Measurements from ENCODE around the gene TP53BP2.
"Not testable (repeated sequence)": the region's sequence is repeated elsewhere in the genome, so short reads cannot be mapped to it uniquely, and the experiment has no call there.

The TP53BP2 gene

DNA sequence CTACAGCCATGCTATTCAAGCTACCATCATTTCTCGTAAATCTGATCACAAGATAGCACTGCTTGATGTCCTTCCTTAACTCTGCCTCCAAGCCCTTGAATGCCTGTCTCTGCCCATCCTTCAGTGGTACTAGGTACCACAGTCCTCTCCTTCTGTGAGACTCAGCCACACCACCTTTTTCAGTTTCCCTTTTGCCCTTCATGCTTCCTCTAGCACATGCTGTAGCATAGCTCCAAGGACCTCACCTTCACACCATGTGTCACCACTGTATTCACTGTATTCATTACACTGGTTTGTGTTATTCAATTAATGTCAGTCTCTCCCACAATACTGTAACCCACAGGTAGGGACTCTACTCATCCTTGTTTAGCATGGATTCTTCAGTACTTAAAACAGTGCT is 8.0 kb upstream of the TP53BP2 start:
- no peak for DNase-seq

DNA sequence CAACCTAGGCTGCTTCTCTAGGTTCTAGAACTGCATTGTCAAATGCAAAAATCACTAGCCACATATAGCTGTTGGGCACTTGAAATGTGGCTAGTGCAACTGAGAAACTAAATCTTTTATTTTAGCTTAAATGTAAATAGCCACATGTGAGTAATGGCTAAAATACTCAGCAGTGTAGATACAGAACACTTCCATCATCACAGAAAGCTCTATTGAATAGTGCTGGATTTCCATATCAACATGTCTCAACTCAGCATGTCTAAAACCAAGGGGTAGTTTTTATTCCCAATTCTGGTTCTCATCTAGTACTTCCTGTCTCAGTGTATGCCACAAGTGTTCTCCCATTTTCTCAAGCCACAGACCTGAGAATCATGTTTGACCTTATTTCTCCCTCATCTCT is 7.5 kb upstream of the TP53BP2 start:
- no peak for DNase-seq

DNA sequence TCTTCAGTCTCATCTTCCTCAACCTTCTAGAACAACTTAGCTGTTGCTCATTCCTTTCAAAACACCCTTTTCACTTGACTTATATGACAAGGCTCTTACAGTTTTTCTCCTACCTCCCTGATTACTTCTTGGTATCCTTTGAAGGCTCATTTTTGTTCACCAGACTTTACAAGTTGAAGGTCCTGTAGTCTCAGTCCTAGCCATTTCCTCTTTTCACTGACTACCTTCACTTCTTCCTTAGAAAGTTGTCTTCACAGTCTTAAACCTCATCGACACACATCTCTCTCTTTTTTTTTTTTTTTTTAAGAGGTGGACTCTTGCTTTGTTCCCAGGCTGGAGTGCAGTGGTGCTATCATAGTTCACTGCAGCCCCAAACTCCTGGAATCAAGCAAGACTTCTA is 6.6 kb upstream of the TP53BP2 start:
- DNase-seq: no peak

DNA sequence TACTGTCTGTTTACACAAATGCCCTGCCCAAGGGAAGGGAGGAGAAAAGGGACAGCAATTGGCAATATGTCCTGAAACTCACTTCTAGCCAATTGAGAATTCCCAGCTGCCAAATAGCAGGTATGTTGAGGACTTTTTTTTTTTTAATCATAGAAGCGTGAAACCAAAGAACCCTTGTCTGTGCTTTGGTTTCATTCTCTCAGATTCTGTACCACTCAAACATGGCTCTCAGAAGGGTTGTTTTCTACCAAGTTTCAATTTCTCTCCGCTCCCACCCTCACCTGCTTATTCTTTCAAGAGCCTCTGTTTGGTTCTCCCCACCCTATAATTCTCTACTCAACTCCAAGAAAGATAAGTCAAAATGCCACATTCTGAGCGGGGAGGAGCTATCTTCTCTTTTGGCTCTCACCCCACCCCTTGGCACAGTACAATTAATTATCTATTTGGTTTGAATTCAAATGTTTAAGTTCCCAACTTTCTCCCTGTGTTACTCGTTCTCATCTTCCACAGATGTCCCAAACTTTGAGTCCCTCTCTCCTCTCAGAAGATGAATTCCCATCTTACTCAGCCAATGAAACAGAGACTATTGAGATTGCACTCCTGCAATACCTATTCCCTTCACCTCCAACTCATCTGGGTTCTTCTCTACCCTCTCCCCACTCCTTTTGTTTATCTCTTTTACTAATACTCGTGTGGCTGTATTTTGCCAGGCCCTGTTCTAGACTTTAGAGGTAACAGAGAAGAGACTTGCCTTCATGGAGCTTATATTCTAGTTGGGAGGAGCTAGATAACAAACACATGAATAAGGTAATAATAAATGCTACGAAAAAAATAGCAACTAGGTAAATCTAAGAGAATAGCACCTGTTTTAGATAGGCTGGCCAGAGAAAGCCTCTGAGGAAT is 3.9 kb upstream of the TP53BP2 start:
- DNase-seq: no peak

DNA sequence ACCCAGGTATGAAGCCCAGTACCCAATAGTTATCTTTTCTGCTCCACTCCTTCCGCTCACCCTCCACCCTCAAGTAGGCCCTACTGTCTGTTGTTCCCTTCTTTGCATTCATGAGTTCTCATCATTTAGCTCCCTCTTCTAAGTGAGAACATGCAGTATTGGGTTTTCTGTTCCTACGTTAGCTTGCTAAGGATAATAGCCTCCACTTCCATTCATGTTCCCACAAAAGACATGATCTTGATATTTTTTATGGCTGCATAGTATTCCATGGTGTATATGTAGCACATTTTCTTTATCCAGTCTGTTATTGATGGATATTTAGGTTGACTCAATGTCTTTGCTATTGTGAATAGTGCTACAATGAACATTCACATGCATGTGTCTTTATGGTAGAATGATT is 2.8 kb upstream of the TP53BP2 start:
- no peak for DNase-seq

DNA sequence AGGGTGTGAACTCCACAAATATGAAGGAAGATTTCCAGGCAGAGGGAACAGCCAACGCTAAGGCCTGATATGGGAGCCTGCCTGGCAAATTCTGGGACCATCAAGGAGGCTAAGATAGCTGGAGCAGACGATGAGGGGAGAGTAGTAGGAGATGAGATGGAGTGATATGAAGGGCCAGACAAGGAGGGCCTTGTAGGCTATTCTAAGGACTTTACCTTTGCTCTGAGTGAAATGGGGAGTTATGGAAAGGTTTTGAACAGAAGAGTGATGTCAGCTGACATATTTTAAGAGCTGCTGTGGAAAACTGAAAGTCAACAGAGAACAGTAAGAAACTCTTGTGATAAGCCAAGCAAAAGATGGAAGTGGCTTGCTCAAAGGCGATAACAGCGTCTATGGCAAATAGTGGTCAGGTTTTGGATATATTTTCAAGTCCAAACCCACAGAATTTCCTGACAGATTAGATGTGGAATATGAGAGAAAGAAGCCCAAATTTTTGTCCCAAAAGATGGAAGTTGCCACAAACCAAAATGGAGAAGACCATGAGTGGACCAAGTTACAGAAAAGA is 2.1 kb upstream of the TP53BP2 start:
- no peak for DNase-seq

DNA sequence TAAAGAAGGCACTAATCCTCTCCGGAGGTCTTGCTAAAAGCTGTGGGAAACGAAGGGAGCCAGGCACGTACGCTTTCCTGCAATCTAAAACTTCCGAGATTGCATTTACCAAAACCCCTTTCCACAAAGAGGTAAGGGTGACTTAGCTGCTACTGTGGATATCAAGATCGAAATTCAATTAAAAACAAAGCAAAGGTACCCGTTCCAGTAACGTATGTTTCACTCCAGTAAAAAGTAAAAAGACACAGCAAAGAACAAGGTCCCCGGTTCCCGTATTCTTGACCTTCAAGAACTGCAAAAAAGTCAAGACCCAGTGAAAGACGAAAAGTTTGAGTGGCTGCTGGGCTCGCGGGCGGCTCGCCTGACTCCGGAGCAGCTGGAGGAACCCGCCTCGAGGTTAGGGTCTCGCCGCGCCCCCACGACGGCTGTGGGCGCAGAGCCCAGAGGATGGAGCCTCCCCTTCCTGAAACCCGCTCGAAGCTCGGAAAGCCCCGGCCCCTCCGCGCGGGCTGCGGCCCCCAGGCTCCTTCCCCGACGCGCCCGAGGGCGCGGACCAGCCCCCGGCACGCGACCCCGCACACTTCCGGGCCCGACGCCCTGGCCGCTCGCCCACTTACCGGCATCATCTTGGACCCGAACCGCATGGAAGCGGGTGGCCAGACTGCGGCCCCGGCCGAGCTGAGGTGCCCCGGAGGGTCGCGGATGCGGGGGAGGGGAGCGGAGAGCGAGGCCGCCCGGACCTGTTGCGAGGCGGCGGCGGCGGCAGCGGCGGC is 524 bp downstream of the TP53BP2 start:
- peak; percentile 51 for DNase-seq

DNA sequence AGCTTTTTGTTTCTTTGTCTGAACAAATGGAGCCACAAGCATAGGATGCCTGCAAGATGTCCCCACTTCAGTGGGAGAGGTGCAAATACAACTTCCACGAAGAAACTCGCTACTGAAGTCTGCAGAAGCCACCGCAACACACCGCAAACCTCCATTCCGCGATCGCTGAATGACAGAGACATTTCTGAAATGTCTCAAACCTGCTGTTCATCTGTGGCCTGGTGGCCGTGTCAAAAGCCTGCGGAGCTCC is 1.0 kb downstream of the TP53BP2 start:
- no peak for DNase-seq

DNA sequence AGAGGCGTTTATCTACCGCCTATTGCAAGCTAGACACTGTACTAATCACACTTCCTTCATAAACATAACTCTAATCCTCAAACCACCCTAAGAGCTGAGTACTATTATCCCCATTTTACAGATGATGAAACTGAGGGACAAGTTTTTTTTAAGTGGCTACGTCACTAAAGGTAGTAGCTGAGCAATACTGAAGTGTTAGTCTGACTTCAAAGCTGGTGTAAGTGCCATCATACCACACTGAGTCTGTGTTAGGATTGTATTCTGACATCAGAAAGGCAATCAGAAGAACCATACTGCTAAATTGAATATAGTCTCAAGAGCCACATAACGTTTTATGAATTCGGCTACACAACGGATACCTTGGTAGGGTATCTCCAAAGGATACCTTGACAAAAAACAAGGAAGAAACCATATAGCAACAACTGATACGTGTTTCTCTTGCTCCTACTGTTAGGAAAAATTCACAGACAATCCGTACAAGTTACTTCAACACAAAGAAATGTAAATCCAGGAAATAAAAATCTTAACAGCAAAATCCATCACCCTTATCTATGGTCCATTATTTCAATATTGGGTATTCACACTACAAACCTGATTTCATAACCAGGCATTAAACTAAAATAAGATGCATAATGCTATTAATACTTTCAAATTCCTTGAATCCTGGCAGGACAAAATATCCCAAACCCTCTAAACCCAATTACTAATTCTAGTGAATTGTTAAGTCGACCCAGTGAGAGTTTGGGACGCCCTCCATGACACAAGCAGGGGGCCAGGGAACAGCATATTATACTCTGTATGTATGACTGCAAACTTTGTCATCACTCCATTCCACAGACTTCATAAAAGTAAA is 1.6 kb downstream of the TP53BP2 start:
- no peak for DNase-seq

DNA sequence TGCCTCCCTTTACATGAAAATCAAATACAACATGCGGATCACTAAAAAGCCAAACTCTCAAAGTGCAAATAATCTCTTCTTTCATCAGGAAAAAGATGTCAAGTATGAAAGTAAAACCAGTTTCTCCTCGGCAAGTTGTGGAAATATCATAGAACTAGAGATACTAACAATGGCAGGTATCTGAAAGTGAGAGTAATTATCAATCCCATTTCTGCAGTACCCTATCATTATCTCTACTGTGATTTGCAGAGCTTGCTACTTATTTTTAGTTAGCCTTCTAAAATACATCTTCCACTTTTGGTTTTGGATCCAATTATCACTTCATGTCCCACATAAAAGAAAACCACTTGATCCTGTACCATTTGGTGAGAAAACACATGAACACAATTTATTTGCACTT is 3.0 kb downstream of the TP53BP2 start:
- no peak for DNase-seq

DNA sequence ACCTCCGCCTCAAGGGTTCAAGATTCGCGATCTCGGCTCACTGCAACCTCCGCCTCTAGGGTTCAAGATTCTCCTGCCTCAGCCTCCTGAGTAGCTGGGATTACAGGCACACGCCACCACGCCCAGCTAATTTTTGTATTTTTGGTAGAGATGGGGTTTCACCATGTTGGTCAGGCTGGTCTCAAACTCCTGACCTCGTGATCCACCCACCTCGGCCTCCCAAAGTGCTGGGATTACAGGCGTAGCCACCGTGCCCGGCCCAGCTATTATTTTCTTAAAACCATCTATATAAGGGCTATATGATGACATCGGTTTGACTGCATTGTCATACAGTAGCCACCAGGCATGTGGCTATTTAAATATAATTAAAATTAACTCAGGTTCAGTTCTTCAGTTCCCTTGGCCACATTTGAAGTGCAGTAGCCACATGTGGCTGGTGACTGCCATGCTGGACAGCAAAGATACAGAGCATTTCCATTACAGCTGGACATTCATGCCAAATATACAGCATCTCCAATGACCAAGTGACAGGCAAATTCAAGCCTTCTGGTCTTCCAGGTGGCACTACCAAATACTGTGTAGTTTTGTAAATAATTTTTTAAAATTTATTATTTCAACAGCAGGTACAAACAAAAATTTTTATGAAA is 3.6 kb downstream of the TP53BP2 start:
- not testable (repeated sequence) for DNase-seq

DNA sequence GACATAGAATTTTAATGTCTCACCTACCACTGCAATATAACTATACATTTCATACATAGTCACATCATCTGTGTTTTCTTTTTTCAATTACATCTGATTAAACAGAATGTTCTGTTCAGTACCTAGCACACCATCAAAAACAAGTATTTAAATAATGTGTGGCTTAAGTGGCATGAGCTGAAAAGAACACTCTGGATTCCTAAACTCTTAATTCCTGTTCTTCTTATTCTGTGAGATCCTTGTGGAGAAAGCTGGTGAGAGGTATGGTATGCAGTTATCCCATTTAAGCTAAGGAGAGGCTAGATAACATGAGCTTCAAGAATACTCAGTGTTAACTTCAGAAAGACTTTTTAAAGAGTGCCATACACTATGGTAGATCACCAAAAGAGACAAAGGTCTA is 5.5 kb downstream of the TP53BP2 start:
- no peak for DNase-seq

DNA sequence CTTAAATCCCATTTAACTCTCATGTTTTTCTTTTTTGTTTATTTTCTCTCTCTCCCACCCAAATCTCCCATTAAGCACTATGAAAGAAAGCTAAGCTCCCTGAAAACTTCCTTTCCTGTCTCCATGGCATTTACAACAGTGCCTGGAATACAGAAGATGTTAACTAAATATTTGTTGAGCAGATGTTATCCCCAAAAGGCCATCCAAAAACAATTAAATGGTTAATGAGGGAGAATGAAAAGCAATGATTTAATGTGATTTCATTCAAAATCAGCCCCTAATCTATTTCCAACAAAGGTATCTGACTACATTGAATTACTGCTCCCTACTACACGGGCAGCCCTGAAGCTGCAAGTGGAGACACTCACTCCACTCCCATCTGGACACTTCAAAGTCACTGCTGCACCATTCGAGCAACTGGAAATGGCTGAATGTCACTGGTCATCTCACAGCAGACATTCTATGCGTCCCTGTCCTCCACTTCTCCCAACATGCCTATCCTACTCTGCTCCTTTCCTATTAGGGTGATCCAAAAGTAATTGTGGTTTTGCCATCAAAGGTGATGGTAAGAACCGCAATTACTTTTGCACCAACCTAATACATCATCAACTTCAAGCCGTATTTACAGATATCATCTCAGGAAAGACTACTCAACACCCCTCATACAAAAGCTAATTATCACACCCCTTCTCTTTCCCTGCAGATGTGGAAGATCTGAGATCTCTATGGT is 7.5 kb downstream of the TP53BP2 start:
- DNase-seq: no peak

DNA sequence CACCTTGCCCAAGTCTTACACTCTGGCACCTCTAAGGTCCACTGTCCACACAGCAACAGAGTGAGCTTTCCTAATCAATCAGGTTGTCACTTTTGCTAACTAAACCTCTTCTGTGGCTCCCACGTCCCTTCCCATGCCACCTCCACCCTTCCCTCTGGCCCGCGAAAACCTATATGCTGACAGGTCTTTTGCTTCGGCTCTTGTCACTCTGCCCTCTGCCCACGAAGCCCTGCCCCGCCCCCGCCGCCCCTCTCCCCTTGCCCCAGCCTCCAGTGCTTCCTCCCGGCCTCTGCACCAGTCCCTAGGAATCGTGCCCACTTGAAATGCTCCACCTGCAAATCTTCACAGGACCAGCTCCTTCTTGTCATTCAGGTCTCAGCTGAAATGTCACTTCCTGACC is 8.1 kb downstream of the TP53BP2 start:
- DNase-seq: no peak

DNA sequence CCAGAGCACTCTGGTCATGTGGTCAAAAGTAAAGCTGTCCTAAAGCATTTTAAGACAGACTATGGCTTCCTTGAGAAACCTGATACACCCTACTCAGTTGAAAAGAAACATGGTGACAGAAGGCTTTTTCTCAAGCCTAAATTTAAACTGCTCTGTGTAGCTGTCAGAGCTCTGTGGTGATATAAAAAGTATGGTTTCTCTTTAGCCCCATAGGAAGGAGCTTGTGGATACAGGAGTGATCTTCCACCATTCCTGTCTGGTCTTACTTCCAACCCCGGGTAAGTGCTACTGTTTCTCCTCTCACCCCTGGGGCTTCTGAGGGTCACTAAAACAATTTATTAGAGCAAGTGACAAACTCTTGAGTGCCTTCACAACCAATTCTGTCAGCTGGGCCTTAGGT is 8.5 kb downstream of the TP53BP2 start:
- no peak for DNase-seq

DNA sequence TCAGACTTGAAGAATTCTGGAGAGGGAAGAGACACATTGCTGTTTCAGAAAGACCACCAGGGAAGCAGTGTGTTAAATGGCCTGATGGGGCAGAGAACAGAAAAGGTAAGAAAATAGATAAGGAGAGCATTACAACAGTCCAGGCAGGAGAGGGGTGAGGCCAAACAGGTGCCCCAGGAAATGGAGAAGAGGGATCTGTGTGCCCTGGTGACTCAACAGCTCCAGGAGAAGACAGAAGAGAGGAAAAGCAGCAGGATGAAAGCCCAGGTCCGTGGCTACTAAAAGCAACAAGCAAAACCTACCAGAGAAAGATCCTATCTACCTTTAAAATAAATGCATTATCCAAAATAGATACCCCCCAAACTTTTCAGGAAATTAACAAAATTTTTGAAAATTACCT is 9.2 kb downstream of the TP53BP2 start:
- no peak for DNase-seq

DNA sequence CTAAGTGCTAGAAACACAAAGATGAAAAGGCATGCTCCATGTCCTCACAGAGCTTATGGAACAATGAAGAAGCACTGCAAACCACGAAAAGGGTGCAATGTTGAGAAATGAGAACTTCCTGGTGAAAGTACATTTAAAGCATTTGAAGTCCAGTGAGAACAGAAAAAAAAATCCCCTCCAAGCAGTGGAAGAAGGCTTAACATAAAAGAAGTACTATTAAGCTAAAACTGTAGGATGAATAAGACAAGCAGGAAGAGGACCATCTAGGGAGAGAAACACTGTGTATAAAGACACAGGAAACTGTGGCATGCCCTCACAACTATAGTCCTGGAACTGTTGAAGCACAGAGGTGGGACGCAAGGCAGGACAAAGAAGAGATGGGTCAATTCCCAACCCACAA is 10.0 kb downstream of the TP53BP2 start:
- DNase-seq: no peak

DNA sequence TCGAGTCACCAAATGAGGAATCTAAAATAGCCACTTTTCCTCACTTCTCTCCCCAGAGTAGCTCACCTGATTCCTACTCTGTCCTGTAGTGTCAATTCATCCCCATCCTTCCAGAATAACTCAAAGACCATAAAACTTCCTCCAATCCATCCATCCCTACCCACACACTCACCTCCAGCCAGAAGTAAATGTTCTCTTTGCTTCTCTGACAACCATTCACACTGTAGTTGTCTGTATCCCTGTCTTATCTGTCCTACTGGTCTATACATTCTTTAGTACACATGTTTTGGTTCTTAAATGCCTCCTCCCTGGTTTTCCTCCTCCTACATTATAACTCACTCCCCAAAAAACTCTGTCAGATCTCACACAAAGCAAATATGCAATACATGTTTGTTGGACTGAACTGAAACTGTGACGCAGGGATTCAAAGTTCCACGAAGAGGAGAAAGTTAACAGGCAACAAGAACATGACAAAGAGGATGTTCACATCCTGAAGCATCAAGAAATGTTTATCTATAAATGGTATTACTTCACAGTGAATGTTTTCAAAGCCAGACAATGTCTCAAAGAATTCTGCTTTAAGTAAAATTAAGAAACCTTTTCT is 11.0 kb downstream of the TP53BP2 start:
- DNase-seq: no peak

DNA sequence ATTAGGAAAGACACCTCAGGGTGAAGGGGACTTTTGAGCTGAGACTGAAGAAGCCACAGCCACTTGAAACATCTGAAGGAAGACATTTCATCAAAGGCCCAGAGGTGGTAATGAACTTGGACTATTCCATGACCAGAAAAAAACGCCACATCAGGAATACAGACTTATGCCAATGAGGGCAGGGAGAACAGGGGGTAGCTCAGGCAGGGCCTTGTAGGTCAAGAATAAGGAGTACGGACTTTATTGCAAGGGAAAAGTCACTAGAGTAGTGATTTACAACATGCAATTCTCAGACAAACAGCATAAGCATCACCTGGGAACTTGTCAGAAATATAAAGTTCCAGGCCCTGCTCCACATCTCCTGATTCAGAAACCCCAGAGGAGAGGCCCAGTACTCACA is 11.8 kb downstream of the TP53BP2 start:
- no peak for DNase-seq

DNA sequence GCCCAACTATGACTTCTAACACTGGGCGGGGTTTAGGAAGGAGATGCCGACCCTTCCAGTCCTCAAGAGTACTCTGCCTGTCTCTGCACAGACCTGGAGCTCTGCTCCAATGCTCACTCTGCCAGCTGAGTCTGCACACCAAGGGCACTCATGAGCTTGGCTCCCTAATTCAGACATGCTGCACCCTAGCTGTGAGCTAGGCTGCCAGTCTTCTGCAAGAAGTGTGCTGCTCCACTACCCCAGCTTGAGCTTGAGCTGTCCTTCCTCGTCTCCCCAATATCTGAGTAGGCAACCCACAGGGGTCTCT is 13.2 kb downstream of the TP53BP2 start:
- no peak for DNase-seq

DNA sequence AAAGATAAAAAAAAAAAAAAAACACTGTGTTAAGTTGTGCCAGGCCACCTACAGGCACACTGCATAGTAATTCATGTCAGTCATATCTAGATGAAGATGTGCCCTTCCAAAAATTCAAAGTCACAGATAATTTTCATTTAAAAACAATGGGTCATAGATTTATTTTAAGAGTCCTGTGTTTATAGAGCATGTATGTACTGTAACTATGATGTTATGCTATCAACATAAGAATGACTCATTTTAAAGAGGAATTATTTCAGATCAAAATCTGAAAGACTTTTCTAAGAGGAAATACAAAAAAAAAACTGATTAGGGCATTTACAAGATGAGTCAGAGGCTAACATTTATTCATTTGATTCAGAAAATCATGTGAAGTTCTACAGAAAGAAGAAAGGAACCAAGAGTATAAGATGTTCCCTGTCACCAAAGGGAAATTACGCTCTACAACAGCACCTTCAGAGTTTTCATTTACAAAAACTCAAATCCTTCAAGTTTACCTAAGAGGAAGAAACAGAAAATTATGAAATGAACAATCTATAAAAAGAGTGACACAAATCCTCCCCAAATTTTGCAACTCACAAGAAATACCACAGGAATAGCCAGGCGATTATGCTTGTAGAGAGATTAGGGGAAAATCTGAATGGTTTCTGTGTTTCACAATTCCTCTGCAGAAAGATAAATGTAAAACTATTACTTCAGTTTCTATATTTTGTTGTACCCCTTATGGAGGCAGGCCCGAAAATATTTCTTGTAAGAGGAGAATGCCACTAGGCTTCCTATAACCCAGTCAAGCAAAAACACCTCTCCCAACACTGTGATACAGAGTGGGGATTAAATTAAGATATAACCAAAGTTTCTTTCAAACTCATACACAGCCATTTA is 13.8 kb downstream of the TP53BP2 start:
- DNase-seq: no peak
